CD4-positive, alpha-beta memory T cell (primary cell): ENCODE data around the gene C7. TPM values are rescaled to one million over a fixed set of nuclear protein-coding genes. Genes with fewer than 3 reads are reported as not detected.

Experiments
- CTCF ChIA-PET: fragments of 350-600 bp; sonication (Branson Sonifier 250); formaldehyde crosslinking; loops from one replicate; lab custom pipeline; 2021; ENCODE audit warnings: inconsistent platforms; ENCODE audit not compliant: partially characterized antibody; lab: Charles Lee
- POLR2A ChIA-PET: fragments of 350-600 bp; sonication (Branson Sonifier 250); formaldehyde crosslinking; loops from one replicate; lab custom pipeline; 2021; ENCODE audit not compliant: partially characterized antibody; lab: Charles Lee
- DNase-seq, 5 donors: peaks; one replicate each; pipeline versions ENCODE4 v3.0.0 to v3.0.0-alpha.2; 2020 to 2022; ENCODE audit warnings: mixed read lengths in 1 of 5
- H3K27ac ChIP-seq: one replicate; pipeline ENCODE4 v1.7.0; 2013; ENCODE audit warnings: low read depth, low read length
- H3K27me3 ChIP-seq: 2 replicates; pipeline ENCODE4 v1.7.0; 2013; ENCODE audit warnings: mild to moderate bottlenecking, low read length, moderate library complexity; ENCODE audit not compliant: insufficient read depth
- H3K36me3 ChIP-seq: 2 replicates; pipeline ENCODE4 v1.7.0; 2013; ENCODE audit warnings: mild to moderate bottlenecking, low read length, moderate library complexity; ENCODE audit not compliant: insufficient read depth
- H3K4me1 ChIP-seq: 2 replicates; pipeline ENCODE4 v1.7.0; 2013; ENCODE audit warnings: mild to moderate bottlenecking, low read length, moderate library complexity; ENCODE audit not compliant: insufficient read depth
- H3K4me3 ChIP-seq, 2 donors: one replicate each; pipeline ENCODE4 v1.7.0; 2013; ENCODE audit warnings: low read length in 2 of 2, mild to moderate bottlenecking in 1 of 2
- H3K9me3 ChIP-seq, 2 donors: one replicate each; pipeline ENCODE4 v1.7.0; 2013; ENCODE audit warnings: low read length in 2 of 2, control low read depth in 1 of 2; ENCODE audit not compliant: control insufficient read depth in 1 of 2
- H3K27ac Mint-ChIP-seq, 7 donors: one replicate each; pipeline ENCODE4 v1.8.0; 2020 to 2021; ENCODE audit warnings: mixed read lengths in 7 of 7, mild to moderate bottlenecking in 6 of 7, inconsistent platforms in 3 of 7, moderate library complexity in 3 of 7
- H3K27me3 Mint-ChIP-seq, 2 donors: one replicate each; pipeline ENCODE4 v1.8.0; 2020 to 2021; ENCODE audit warnings: mixed read lengths in 2 of 2
- H3K36me3 Mint-ChIP-seq, 2 donors: one replicate each; pipeline ENCODE4 v1.8.0; 2020 to 2021; ENCODE audit warnings: mixed read lengths in 2 of 2, inconsistent platforms in 1 of 2, mild to moderate bottlenecking in 1 of 2
- H3K4me1 Mint-ChIP-seq, 4 donors: one replicate each; pipeline ENCODE4 v1.8.0; 2020 to 2021; ENCODE audit warnings: mixed read lengths in 4 of 4, mild to moderate bottlenecking in 1 of 4
- H3K4me3 Mint-ChIP-seq, 8 donors: one replicate each; pipeline ENCODE4 v1.8.0; 2020 to 2021; ENCODE audit warnings: mixed read lengths in 8 of 8, mild to moderate bottlenecking in 7 of 8, moderate library complexity in 6 of 8, inconsistent platforms in 3 of 8
- H3K9me3 Mint-ChIP-seq, 8 donors: one replicate each; pipeline ENCODE4 v1.8.0; 2020 to 2021; ENCODE audit warnings: mixed read lengths in 8 of 8, mild to moderate bottlenecking in 5 of 8, inconsistent platforms in 3 of 8, moderate library complexity in 1 of 8
- intact Hi-C: fragments of 100-400 bp; cut with micrococcal nuclease; formaldehyde crosslinking; loops from one replicate; pipeline ENCODE4 v1.15.1; 2023
- polyA plus RNA-seq, 2 donors: library from polyadenylated mRNA; unstranded; fragments of 300-500 nt; fragmentation: Illumina TruSeq; gene quantifications; one replicate each; pipeline ENCODE4 v1.2.3, GENCODE V29; 2021
- total RNA-seq, 2 experiments: library from RNA; stranded (reverse); gene quantifications; one replicate each; pipeline ENCODE4 v1.2.3, GENCODE V29; 2021

C7 gene
- total and polyA plus RNA-seq, 4 experiments from 2014 or later, result not detected

- Histone ChIP-seq H3K4me1 (no peaks in the 10 kb centered on the region), H3K9me3 (no peaks in the 10 kb centered on the region), H3K4me3 (no peak overlapping the region), H3K27me3 (no peaks in the 10 kb centered on the region), H3K27ac (no peak overlapping the region), H3K36me3 (no peaks in the 10 kb centered on the region)
- Mint-ChIP-seq H3K4me3 (no peak overlapping the region), H3K36me3 (no peaks in the 10 kb centered on the region), H3K27ac (no peak overlapping the region), H3K9me3 (peaks cover 0 to 3% (median 0%) of the 10 kb centered on the region in 8 donors), H3K27me3 (peaks cover 23 to 24% of the 10 kb centered on the region in 2 donors), H3K4me1 (peaks cover 0 to 3% (median under 1%) of the 10 kb centered on the region in 4 donors)
- ChIA-PET CTCF (interaction anchor here (2.2 kb wide), 1 partner anchor 10 kb away, joined by 6 read pairs; no protein-coding TSS in a partner anchor), POLR2A (no interaction called here)
- intact Hi-C loops, result no loop called here
- DNase-seq, result no peak
Measured at GRCh38 chr5:40914835-40915234, 5.5 kb downstream of the C7 start.

- Mint-ChIP-seq H3K9me3 (peaks cover 0 to 3% (median under 1%) of the 10 kb centered on the region in 8 donors), H3K36me3 (no peaks in the 10 kb centered on the region), H3K27ac (no peak overlapping the region), H3K4me3 (no peak overlapping the region), H3K4me1 (peaks cover 0 to 3% (median under 1%) of the 10 kb centered on the region in 4 donors), H3K27me3 (peaks cover 23 to 24% of the 10 kb centered on the region in 2 donors)
- POLR2A ChIA-PET, result no interaction called here
- H3K27me3 ChIP-seq, result no peaks in the 10 kb centered on the region
- no peaks in the 10 kb centered on the region for H3K36me3 ChIP-seq
- intact Hi-C loops, result no loop called here
- CTCF ChIA-PET, result interaction anchor here (2.2 kb wide), 1 partner anchor 11 kb away, joined by 6 read pairs; no protein-coding TSS in a partner anchor
- H3K9me3 ChIP-seq, result no peaks in the 10 kb centered on the region
- no peak overlapping the region for H3K4me3 ChIP-seq
- no peak overlapping the region for H3K27ac ChIP-seq
- no peaks in the 10 kb centered on the region for H3K4me1 ChIP-seq
- no peak for DNase-seq
Measured at GRCh38 chr5:40915341-40915926, 6.1 kb downstream of the C7 start.

- Mint-ChIP-seq H3K4me3 (no peak overlapping the region), H3K4me1 (peaks cover 0 to 3% (median under 1%) of the 10 kb centered on the region in 4 donors), H3K27ac (no peak overlapping the region), H3K27me3 (peaks cover 20 to 21% of the 10 kb centered on the region in 2 donors), H3K36me3 (no peaks in the 10 kb centered on the region), H3K9me3 (peaks cover 0 to 3% (median under 1%) of the 10 kb centered on the region in 8 donors)
- Histone ChIP-seq H3K27ac (no peak overlapping the region), H3K36me3 (no peaks in the 10 kb centered on the region), H3K9me3 (no peaks in the 10 kb centered on the region), H3K4me3 (no peak overlapping the region), H3K27me3 (no peaks in the 10 kb centered on the region), H3K4me1 (no peaks in the 10 kb centered on the region)
- no peak for DNase-seq
- intact Hi-C loops, result no loop called here
- ChIA-PET POLR2A (no interaction called here), CTCF (interaction anchor here (2.2 kb wide), 1 partner anchor 11 kb away, joined by 6 read pairs; no protein-coding TSS in a partner anchor)
Measured at GRCh38 chr5:40916226-40916625, 6.9 kb downstream of the C7 start.

- no peaks in the 10 kb centered on the region for H3K36me3 Mint-ChIP-seq
- no peak overlapping the region for H3K27ac Mint-ChIP-seq
- DNase-seq, result no peak
- Histone ChIP-seq H3K36me3 (no peaks in the 10 kb centered on the region), H3K4me3 (no peak overlapping the region), H3K27ac (no peak overlapping the region), H3K9me3 (peaks cover 0 to 8% of the 10 kb centered on the region in 2 donors), H3K4me1 (no peaks in the 10 kb centered on the region), H3K27me3 (no peaks in the 10 kb centered on the region)
- H3K4me1 Mint-ChIP-seq, result no peaks in the 10 kb centered on the region
- intact Hi-C loops, result no loop called here
- CTCF ChIA-PET, result no interaction called here
- POLR2A ChIA-PET, result no interaction called here
- H3K4me3 Mint-ChIP-seq, result no peak overlapping the region
- H3K9me3 Mint-ChIP-seq, result peaks cover 6 to 28% (median 21%) of the 10 kb centered on the region in 8 donors
- peaks cover 0 to 3% of the 10 kb centered on the region in 2 donors for H3K27me3 Mint-ChIP-seq
Measured at GRCh38 chr5:40928886-40929448, 19.7 kb downstream of the C7 start.

- no peaks in the 10 kb centered on the region for H3K27me3 ChIP-seq
- peaks cover 0 to 3% (median 0%) of the 10 kb centered on the region in 8 donors for H3K9me3 Mint-ChIP-seq
- H3K9me3 ChIP-seq, result no peaks in the 10 kb centered on the region
- intact Hi-C loops, result no loop called here
- H3K27ac ChIP-seq, result no peak overlapping the region
- no peak overlapping the region for H3K27ac Mint-ChIP-seq
- H3K27me3 Mint-ChIP-seq, result peaks cover 0 to 7% of the 10 kb centered on the region in 2 donors
- no peaks in the 10 kb centered on the region for H3K36me3 ChIP-seq
- H3K4me3 Mint-ChIP-seq, result no peak overlapping the region
- ChIA-PET POLR2A (no interaction called here), CTCF (interaction anchor here (1.3 kb wide), 1 partner anchor 28 kb away, joined by 4 read pairs; no protein-coding TSS in a partner anchor)
- H3K4me1 Mint-ChIP-seq, result no peaks in the 10 kb centered on the region
- H3K4me1 ChIP-seq, result no peaks in the 10 kb centered on the region
- no peak for DNase-seq
- H3K4me3 ChIP-seq, result no peak overlapping the region
- no peaks in the 10 kb centered on the region for H3K36me3 Mint-ChIP-seq
Measured at GRCh38 chr5:40932766-40933165, 23.5 kb downstream of the C7 start.

GRCh38 chr5:40937075-40937474 lies 27.8 kb downstream of the C7 start:
- peaks cover 1 to 7% of the 10 kb centered on the region in 2 donors for H3K27me3 Mint-ChIP-seq
- no peaks in the 10 kb centered on the region for H3K4me1 Mint-ChIP-seq
- intact Hi-C loops, result no loop called here
- no peaks in the 10 kb centered on the region for H3K36me3 Mint-ChIP-seq
- Histone ChIP-seq H3K4me1 (no peaks in the 10 kb centered on the region), H3K27ac (no peak overlapping the region), H3K9me3 (no peaks in the 10 kb centered on the region), H3K27me3 (no peaks in the 10 kb centered on the region), H3K4me3 (no peak overlapping the region), H3K36me3 (no peaks in the 10 kb centered on the region)
- ChIA-PET POLR2A (no interaction called here), CTCF (no interaction called here)
- H3K9me3 Mint-ChIP-seq, result peaks cover 0 to 3% (median 0%) of the 10 kb centered on the region in 8 donors
- H3K27ac Mint-ChIP-seq, result no peak overlapping the region
- no peak for DNase-seq
- H3K4me3 Mint-ChIP-seq, result no peak overlapping the region

- no peaks in the 10 kb centered on the region for H3K36me3 ChIP-seq
- H3K27ac Mint-ChIP-seq, result no peak overlapping the region
- POLR2A ChIA-PET, result no interaction called here
- H3K27ac ChIP-seq, result no peak overlapping the region
- DNase-seq, result no peak
- no peak overlapping the region for H3K4me3 Mint-ChIP-seq
- intact Hi-C loops, result no loop called here
- no peak overlapping the region for H3K4me3 ChIP-seq
- H3K27me3 ChIP-seq, result no peaks in the 10 kb centered on the region
- H3K9me3 Mint-ChIP-seq, result peaks cover 0 to 3% (median 0%) of the 10 kb centered on the region in 8 donors
- H3K4me1 ChIP-seq, result no peaks in the 10 kb centered on the region
- no peaks in the 10 kb centered on the region for H3K9me3 ChIP-seq
- no peaks in the 10 kb centered on the region for H3K4me1 Mint-ChIP-seq
- no peaks in the 10 kb centered on the region for H3K36me3 Mint-ChIP-seq
- H3K27me3 Mint-ChIP-seq, result peaks cover 2 to 4% of the 10 kb centered on the region in 2 donors
- CTCF ChIA-PET, result no interaction called here
Measured at GRCh38 chr5:40939753-40940152, 30.5 kb downstream of the C7 start.
